HEK293 (cell line): ENCODE data around the gene TEDC2.
A peak's percentile ranks its signal among the peaks of the same experiment; 100 is the strongest.

Experiments
- CTCF ChIA-PET: fragments of 350-600 bp; formaldehyde crosslinking; extraction: SDS; loops from one replicate; lab custom pipeline; 2021; ENCODE audit warnings: antibody characterized with exemption; lab: Yijun Ruan, JAX
- POLR2A ChIA-PET: fragments of 300-600 bp; formaldehyde crosslinking; extraction: SDS; loops from one replicate; lab custom pipeline; 2020; ENCODE audit warnings: antibody characterized with exemption, inconsistent platforms; lab: Yijun Ruan, JAX
- H3K27ac ChIP-seq: fragments of 200-500 bp; sonication (Bioruptor generic); 2 replicates; pipeline ENCODE4 v1.5.1; 2014; ENCODE audit warnings: low read depth, low read length, control low read depth, inconsistent platforms; ENCODE audit errors: extremely low read depth
- H3K36me3 ChIP-seq, 2 experiments: fragments of 200-500 bp in 1 of 2; sonication (Bioruptor generic) in 1 of 2; 1 replicate in 1 of 2; 2 replicates in 1 of 2; pipeline ENCODE4 v1.5.1; 2014 to 2017; ENCODE audit warnings: inconsistent platforms in 2 of 2, low read length in 2 of 2; ENCODE audit not compliant: control insufficient read depth in 2 of 2, insufficient read depth in 1 of 2
- H3K4me1 ChIP-seq: fragments of 200-500 bp; sonication (Bioruptor generic); 2 replicates; pipeline ENCODE4 v1.5.1; 2014; ENCODE audit warnings: mild to moderate bottlenecking, low read length, inconsistent platforms; ENCODE audit not compliant: control insufficient read depth, insufficient read depth
- H3K4me3 ChIP-seq: 2 replicates; pipeline ENCODE4 v1.5.1; 2011; ENCODE audit warnings: low read depth, mild to moderate bottlenecking, control low read depth, low read length, moderate library complexity
- H3K9me3 ChIP-seq: fragments of 200-500 bp; sonication (Bioruptor generic); 2 replicates; pipeline ENCODE4 v1.5.1; 2014; ENCODE audit warnings: low read depth, low read length, inconsistent platforms; ENCODE audit not compliant: control insufficient read depth, insufficient read depth
- FEZF1 ChIP-seq: fragments of 450-650 bp; formaldehyde crosslinking; IDR thresholded peaks from 2 replicates; pipeline ENCODE4 v1.5.1; 2016; ENCODE audit warnings: missing biosample characterization, missing genetic modification characterization
- GLIS2 ChIP-seq: fragments of 450-650 bp; formaldehyde crosslinking; IDR thresholded peaks from 2 replicates; pipeline ENCODE4 v1.5.1; 2016; ENCODE audit warnings: missing biosample characterization, missing genetic modification characterization
- SALL2 ChIP-seq: fragments of 450-650 bp; formaldehyde crosslinking; IDR thresholded peaks from 2 replicates; pipeline ENCODE4 v1.5.0; 2017; ENCODE audit warnings: missing biosample characterization, mild to moderate bottlenecking, missing genetic modification characterization, borderline replicate concordance
- SCRT1 ChIP-seq: fragments of 450-650 bp; formaldehyde crosslinking; IDR thresholded peaks from 2 replicates; pipeline ENCODE4 v1.5.1; 2016; ENCODE audit warnings: missing biosample characterization, missing genetic modification characterization, borderline replicate concordance
- SCRT2 ChIP-seq: fragments of 450-650 bp; formaldehyde crosslinking; IDR thresholded peaks from 2 replicates; pipeline ENCODE4 v1.5.1; 2016; ENCODE audit warnings: missing biosample characterization, missing genetic modification characterization
- ZBTB48 ChIP-seq: fragments of 450-650 bp; formaldehyde crosslinking; IDR thresholded peaks from 2 replicates; pipeline ENCODE4 v1.5.1; 2016; ENCODE audit warnings: missing biosample characterization, missing genetic modification characterization
- ZFHX2 ChIP-seq: fragments of 450-650 bp; formaldehyde crosslinking; conservative IDR thresholded peaks from 2 replicates; pipeline ENCODE4 v1.5.1; 2016; ENCODE audit warnings: missing biosample characterization, missing genetic modification characterization
- ZIC2 ChIP-seq: fragments of 450-650 bp; formaldehyde crosslinking; IDR thresholded peaks from 2 replicates; pipeline ENCODE4 v1.5.1; 2016; ENCODE audit warnings: missing biosample characterization, missing genetic modification characterization
- ZNF146 ChIP-seq: fragments of 450-650 bp; formaldehyde crosslinking; IDR thresholded peaks from 2 replicates; pipeline ENCODE4 v1.5.1; 2016; ENCODE audit warnings: missing biosample characterization, missing genetic modification characterization
- ZNF157 ChIP-seq: fragments of 450-650 bp; formaldehyde crosslinking; IDR thresholded peaks from 2 replicates; pipeline ENCODE4 v1.5.1; 2016; ENCODE audit warnings: missing biosample characterization, missing genetic modification characterization
- ZNF19 ChIP-seq: fragments of 450-650 bp; formaldehyde crosslinking; IDR thresholded peaks from 2 replicates; pipeline ENCODE4; 2016; ENCODE audit warnings: missing biosample characterization, missing genetic modification characterization, low read depth
- ZNF280C ChIP-seq: fragments of 450-650 bp; formaldehyde crosslinking; IDR thresholded peaks from 2 replicates; pipeline ENCODE4 v1.5.1; 2016; ENCODE audit warnings: missing biosample characterization, missing genetic modification characterization
- ZNF600 ChIP-seq: fragments of 450-650 bp; formaldehyde crosslinking; IDR thresholded peaks from 2 replicates; pipeline ENCODE4 v1.5.1; 2016; ENCODE audit warnings: missing biosample characterization, missing genetic modification characterization
- ZNF623 ChIP-seq: fragments of 450-650 bp; formaldehyde crosslinking; IDR thresholded peaks from 2 replicates; pipeline ENCODE4 v1.5.1; 2016; ENCODE audit warnings: missing biosample characterization, missing genetic modification characterization

Gene TEDC2

GRCh38 chr16:2415085-2415484 lies 44.8 kb upstream of the TEDC2 start:
- TF ChIP-seq SALL2 (tag by site-specific recombination): no peak
- TF ChIP-seq ZNF280C (tag by site-specific recombination): no peak
- TF ChIP-seq FEZF1 (tag by site-specific recombination): peak; percentile 60
- peak; percentile 82 for TF ChIP-seq ZIC2
- TF ChIP-seq ZFHX2: peak; percentile 60
- CTCF ChIA-PET: interaction anchor here (2.8 kb wide), 1 partner anchor 8 kb away, joined by 20 read pairs; no protein-coding TSS in a partner anchor
- Histone ChIP-seq H3K36me3 (no peaks in the 10 kb centered on the region), H3K27ac (no peak overlapping the region), H3K4me1 (no peaks in the 10 kb centered on the region), H3K4me3 (no peak overlapping the region), H3K9me3 (no peaks in the 10 kb centered on the region)
- POLR2A ChIA-PET: interaction anchor here (0.7 kb wide), 1 partner anchor 79 kb away, joined by 6 read pairs; no protein-coding TSS in a partner anchor

GRCh38 chr16:2420035-2420434 lies 39.9 kb upstream of the TEDC2 start:
- Histone ChIP-seq H3K4me1 (no peaks in the 10 kb centered on the region), H3K4me3 (no peak overlapping the region), H3K9me3 (no peaks in the 10 kb centered on the region), H3K27ac (no peak overlapping the region), H3K36me3 (no peaks in the 10 kb centered on the region)
- POLR2A ChIA-PET: interaction anchor here (0.5 kb wide), 1 partner anchor 170 kb away, joined by 5 read pairs; no protein-coding TSS in a partner anchor
- CTCF ChIA-PET: interaction anchor here (0.7 to 1.1 kb wide), 2 partner anchors 7 to 13 kb away, joined by 3 to 4 read pairs; no protein-coding TSS in a partner anchor
- TF ChIP-seq ZNF623 (tag by site-specific recombination) (no peak), SCRT2 (tag by site-specific recombination) (peak; percentile 70), SCRT1 (tag by site-specific recombination) (peak; percentile 35; the same call in 1 of the 2 replicates), ZNF157 (tag by site-specific recombination) (no peak), ZNF600 (tag by site-specific recombination) (0 out of 2 replicates have a peak, but pooled peaks have one; percentile 33), GLIS2 (tag by site-specific recombination) (no peak), ZNF146 (tag by site-specific recombination) (peak; percentile 28; the same call in 1 of the 2 replicates)

GRCh38 chr16:2422123-2422867 lies 37.6 kb upstream of the TEDC2 start:
- ChIA-PET CTCF (interaction anchor here (0.6 to 2.2 kb wide), 6 partner anchors 9 to 60 kb away, joined by 3 to 20 read pairs (median 3); no protein-coding TSS in a partner anchor), POLR2A (no interaction called here)
- Histone ChIP-seq H3K27ac (no peak overlapping the region), H3K9me3 (no peaks in the 10 kb centered on the region), H3K4me1 (no peaks in the 10 kb centered on the region), H3K4me3 (no peak overlapping the region), H3K36me3 (no peaks in the 10 kb centered on the region)
- TF ChIP-seq ZBTB48 (tag by site-specific recombination) (peak; percentile 31; the same call in 1 of the 2 replicates), ZIC2 (0 out of 2 replicates have a peak, but pooled peaks have one; percentile 19), ZNF19 (tag by site-specific recombination) (no peak)
